Stimulated activated CD8-positive, alpha-beta memory T cell treated with anti-CD3 and anti-CD28 coated beads, Interleukin-12 subunit alpha, Interleukin-12 subunit beta, amount 100 ng/mL, for 1 hour (primary cell): ENCODE measurements around the gene JADE1.

ENCODE experiments used
- DNase-seq: peaks from one replicate; pipeline ENCODE4 v3.0.0-alpha.2; 2020; ENCODE audit warnings: low read depth

Gene JADE1

DNA sequence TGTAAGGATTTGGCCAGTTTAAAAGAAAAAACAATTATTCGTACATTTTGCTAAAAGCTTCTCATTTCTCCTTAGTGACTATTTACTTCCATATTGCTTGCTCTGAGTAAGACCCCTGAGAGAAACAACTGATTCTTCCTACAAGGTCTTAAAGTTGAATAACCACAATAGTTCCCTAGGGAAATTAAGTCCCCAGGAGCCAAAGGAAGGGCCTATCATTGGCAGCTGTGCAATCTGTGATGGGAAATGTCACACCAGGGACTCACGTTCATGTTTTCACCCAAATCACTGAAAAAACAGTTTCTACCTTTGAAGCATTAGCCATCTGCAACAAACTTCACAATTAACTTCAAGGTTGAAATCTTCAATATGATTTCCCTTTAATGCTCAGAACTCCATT is 66.7 kb downstream of the JADE1 start:
- DNase-seq: no peak

DNA sequence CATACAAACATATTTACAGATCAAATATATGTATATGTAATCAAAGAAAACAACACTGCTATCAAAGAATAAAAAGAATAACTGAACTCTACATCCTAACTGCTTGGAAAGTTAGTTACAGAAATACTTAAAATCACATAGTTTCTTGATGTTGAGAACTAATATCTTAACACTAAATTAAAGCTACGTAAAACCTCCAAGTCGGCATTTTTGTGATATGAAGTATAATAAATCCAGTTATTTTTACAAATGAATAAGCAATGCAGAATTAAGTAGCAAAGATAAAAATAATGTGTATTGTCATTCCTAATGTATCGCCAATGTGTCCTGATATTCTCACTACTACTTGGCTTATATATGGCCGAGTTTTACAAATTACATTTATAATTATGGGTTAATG is 68.4 kb downstream of the JADE1 start:
- no peak for DNase-seq

DNA sequence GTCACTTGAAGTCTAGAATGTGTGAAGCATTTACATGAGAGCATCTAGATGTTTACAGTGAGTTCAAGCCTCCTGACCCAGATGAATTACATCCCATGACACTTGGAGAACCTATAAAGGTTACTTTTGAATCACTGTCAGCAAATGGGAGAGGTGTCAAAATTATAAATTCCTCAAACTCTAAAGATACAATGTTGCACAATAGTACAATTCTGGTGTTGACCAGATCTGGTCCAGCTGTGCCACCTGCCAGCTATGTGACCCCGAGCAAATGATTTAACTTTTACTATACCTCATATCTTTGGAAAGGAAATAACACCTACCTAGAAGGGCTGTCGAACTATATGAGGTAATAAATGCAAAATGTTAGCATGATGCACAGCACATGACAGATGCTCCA is 69.8 kb downstream of the JADE1 start:
- no peak for DNase-seq

DNA sequence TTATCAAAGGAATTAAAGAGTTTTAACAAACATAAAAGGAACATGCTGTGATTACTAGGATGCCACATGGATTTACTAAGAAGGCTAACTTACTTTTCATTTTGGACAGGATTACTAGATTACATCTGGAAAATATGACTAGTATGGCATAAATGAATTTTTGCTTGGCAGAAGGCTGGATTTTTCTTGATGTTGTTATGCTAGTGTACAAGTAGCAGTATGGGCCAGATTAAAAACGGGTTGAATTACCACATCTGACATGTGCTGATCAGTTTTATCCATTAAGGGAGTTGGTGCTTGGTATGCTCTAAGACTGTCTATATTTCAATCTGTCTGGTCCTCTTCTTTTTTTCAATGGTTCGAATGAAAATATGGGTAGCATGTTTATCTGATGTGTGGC is 70.5 kb downstream of the JADE1 start:
- DNase-seq: no peak

DNA sequence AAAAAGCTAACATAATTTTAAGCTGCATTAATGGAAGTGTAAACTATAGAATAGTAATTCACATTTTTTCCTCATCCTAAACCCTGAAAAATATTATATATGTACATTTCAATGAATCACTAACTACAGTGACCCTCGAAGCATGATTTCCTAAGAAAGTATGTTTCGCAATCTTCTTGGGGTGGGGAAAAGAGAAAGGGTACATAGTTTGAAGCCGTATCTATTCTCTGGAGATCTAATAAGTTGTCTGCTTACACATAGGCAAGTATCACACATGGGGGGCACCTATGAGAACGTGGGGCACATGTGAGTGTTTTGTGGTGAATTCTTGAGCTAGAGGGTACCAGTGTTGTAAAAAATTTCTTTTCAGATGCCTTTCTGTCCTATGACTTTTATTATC is 71.2 kb downstream of the JADE1 start:
- no peak for DNase-seq

DNA sequence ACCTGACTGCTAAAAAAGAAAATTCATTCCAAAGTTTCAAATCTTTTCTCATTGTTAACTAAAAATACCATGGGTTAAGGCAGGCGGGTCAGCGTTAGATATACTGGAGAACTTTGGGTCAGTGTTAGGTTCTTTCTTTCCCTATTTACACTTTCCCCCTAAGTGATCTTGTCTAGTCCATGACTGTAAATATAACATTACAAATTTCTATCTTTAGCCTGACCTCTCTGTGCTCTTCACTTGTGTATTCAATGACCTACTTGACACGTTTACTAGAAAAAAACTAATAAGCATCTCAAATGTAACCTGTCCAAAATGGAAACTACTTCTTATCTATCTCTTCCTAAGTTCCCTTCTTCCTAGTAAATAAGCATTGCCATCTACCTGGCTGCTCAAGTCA is 95.3 kb downstream of the JADE1 start:
- no peak for DNase-seq

DNA sequence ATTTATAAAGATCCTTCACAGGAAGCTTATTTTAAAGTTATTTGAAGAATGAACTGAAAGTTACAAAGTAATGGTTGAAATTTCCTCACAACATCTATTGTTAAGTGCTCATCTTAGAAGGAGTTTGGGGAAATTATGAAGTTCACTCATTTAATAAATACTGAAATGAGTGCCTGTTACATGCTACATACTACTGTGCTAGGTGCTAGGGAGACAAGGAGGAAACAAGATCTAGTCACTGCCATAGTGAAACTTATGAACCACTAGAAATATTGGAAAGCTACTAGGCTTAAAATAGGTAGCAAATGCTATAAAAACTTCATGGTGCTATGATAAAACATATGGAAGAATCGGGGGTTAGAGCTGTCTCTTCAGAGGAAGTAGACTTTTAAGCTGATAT is 97.1 kb downstream of the JADE1 start:
- DNase-seq: no peak

DNA sequence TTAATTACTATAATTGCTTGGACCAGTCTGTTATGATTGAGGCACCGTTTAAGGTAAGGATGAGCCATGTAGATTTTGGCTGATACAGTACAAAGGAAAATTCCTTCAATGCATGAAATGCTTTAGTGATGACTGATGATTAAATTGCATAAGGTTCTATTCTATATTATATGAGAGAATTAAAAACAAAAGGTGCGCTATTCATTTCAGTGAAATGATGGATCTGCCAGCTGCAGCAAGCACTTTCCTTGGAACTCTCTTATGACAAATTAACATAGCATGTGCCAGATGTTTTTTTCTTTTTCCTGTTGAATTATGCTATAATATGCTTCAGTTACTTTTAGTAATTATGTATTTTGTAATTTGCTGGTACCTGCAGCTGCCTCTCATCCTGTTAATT is 98.5 kb downstream of the JADE1 start:
- no peak for DNase-seq

DNA sequence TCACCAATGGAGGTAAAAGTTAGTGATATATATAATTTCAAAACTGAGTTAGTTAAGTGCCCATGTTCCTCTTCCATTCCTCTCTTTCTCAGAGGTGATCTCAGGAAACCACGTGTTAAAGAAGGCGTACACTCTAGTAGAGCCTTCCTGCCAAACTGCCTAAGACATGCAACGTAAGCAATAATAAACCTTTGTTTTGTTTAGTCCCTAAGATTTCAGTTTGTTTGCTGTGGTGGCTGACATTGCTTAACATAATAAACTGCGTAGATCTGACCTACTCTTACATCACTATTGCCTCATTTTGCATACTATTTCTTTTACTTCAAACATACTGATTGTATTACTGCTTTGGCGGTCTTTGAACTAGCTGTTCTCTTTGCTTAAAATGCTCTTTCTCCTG is 99.2 kb downstream of the JADE1 start:
- no peak for DNase-seq

DNA sequence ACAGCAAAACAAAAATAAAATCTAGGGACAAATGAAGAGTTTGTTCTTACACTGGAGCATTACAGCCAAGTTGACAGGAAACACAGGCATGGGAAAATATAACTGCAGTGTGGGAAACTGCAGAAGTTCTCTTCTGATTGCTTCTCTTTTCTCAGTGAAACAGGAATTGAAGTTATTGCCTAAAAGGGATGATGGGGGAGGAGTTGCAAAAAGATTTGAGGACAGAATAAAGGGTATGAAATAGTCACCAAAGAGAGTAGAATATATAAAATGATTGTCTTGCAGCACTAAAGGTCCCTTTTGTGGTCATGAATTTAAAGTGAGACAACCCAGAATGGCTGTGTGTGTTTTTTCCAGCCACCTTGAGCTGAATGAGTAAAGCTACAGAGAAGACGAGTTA is 103.7 kb downstream of the JADE1 start:
- DNase-seq: no peak

DNA sequence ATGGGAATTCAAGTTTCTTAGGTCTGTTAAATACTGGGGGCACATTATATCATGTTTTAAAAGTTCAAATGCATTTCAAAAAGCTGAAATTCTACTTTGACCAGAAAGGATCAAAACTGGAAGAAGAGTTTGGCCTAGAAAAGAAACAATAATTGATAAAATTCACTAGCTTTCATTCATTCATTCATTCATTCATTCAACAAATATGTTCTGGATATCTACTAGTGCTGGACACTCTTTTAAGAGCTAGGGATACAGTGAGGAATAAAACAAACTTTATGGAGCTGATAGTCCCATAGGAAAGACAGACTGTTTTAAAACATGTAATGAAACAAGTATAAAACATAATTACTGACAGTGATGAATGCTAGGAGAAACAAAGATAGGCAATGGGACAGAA is 106.0 kb downstream of the JADE1 start:
- no peak for DNase-seq

DNA sequence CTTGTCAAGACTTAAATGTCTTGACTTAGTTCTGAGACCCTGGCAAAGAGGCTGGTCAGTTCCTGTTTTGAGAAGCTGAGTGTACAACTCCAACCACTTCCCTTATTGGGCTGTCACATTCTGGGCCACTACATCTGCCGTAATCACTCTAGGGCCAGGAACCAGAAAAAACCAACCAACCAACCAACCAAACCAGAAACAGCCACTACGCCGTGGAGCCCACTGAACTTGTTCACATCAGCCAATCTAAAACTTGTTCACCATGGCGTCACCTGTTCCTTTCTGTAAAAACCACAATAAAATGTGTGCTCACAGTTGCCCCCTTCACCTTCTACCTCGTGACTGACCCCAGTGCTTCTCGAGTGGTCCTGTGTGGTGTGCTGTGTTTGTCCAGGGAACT is 107.3 kb downstream of the JADE1 start:
- DNase-seq: no peak

DNA sequence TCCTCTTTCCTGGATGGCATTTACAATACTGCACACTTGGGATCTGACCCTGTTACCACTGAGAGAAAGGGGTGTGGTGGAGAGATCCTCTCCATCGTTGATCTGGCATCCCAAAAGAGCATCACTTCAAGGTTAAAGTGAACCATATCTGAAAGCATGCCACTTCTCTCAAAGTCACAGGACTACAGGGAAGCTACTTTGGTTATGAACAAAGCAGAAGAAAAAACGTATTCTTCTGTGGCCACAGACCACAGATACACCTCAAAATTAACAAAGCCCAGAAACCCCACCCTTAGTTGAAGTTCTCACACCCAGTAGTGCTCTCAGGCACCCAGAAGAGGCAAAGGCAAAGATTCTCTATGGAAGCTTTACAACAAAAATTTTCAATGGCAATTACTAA is 108.3 kb downstream of the JADE1 start:
- no peak for DNase-seq

DNA sequence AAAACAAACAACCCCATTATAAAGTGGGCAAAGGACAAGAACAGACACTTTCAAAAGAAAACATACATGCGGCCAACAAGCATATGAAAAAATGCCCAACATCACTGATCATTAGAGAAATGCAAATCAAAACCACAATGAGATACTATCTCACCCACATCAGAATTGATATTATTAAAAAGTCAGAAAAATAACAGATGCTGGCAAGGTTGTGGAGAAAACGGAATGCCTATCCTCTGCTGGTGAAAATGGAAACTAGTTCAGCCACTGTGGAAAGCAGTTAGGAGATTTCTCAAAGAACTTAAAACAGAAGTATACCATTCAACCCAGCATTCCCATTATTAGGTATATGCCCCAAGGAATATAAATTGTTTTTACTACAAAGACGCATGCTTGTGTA is 112.5 kb downstream of the JADE1 start:
- no peak for DNase-seq
